NT2/D1 (cell line): ENCODE data around the gene UGT1A9.

Source experiments
- SUZ12 ChIP-seq: IDR thresholded peaks from 2 replicates; pipeline ENCODE4 v1.6.1; 2011; ENCODE audit not compliant: insufficient read length, insufficient read depth; ENCODE audit errors: extremely low read depth
- ZNF274 ChIP-seq: IDR thresholded peaks from 2 replicates; pipeline ENCODE4 v1.6.1; 2011; ENCODE audit warnings: mild to moderate bottlenecking, low read depth, low read length

- TF ChIP-seq ZNF274, result no peak
- TF ChIP-seq SUZ12, result no peak
These were observed 15.2 kb downstream of the UGT1A9 start for GRCh38 chr2:233686928-233687327.
